H1 (cell line): ENCODE results near the gene FEM1C. TPM values are rescaled to one million over a fixed set of nuclear protein-coding genes. Genes with fewer than 3 reads are reported as not detected.

Source experiments
- CTCF ChIA-PET: fragments of 300-600 bp; sonication (Branson Sonifier 250); formaldehyde crosslinking; loops from one replicate; lab custom pipeline; 2021; ENCODE audit not compliant: partially characterized antibody; lab: Charles Lee
- POLR2A ChIA-PET: fragments of 300-600 bp; sonication (Branson Sonifier 250); formaldehyde crosslinking; loops from one replicate; lab custom pipeline; 2021; ENCODE audit warnings: inconsistent platforms; ENCODE audit not compliant: partially characterized antibody; lab: Charles Lee
- DNase-seq, 2 experiments: peaks; one replicate each; pipeline versions ENCODE4 v3.0.0 to v3.0.0-alpha.2; 2010 to 2022; ENCODE audit warnings: low spot score in 2 of 2, low read depth in 1 of 2, mixed read lengths in 1 of 2
- FAIRE-seq: peaks from 2 replicates; lab custom pipeline; 2011; peaks lifted over from hg19 to GRCh38; lab: Jason Lieb, UNC
- H2AFZ ChIP-seq: 2 replicates; pipeline ENCODE4 v1.8.1; 2012; ENCODE audit warnings: low read length, inconsistent platforms
- H2AK5ac ChIP-seq: 2 replicates; pipeline ENCODE4 v1.6.1; 2013; ENCODE audit warnings: low read depth, low read length
- H2BK120ac ChIP-seq: replicated peaks from 2 replicates; pipeline ENCODE3; 2013; ENCODE audit warnings: low read depth, low read length, inconsistent platforms
- H2BK12ac ChIP-seq: 2 replicates; pipeline ENCODE4 v1.6.1; 2013; ENCODE audit warnings: low read depth, low read length
- H2BK15ac ChIP-seq: 2 replicates; pipeline ENCODE4 v1.6.1; 2013; ENCODE audit warnings: low read length
- H2BK20ac ChIP-seq: 2 replicates; pipeline ENCODE4 v1.6.1; 2013; ENCODE audit warnings: low read length
- H2BK5ac ChIP-seq: 2 replicates; pipeline ENCODE4 v1.6.1; 2013; ENCODE audit warnings: low read depth, low read length
- H3K14ac ChIP-seq: 2 replicates; pipeline ENCODE4 v1.6.1; 2013; ENCODE audit warnings: inconsistent platforms; ENCODE audit not compliant: insufficient read length
- H3K18ac ChIP-seq: 2 replicates; pipeline ENCODE4 v1.6.1; 2013; ENCODE audit warnings: low read length; ENCODE audit errors: extremely low read depth
- H3K23ac ChIP-seq: 2 replicates; pipeline ENCODE4 v1.6.1; 2013; ENCODE audit warnings: inconsistent platforms; ENCODE audit not compliant: insufficient read length
- H3K23me2 ChIP-seq: 2 replicates; pipeline ENCODE4 v1.6.1; 2013; ENCODE audit warnings: low read depth, low read length
- H3K27ac ChIP-seq: 2 replicates; pipeline ENCODE4 v1.6.1; 2011; ENCODE audit warnings: low read depth, low read length, inconsistent platforms
- H3K27me3 ChIP-seq, 4 experiments: replicated peaks in 1 of 4; 1 replicate in 1 of 4; 2 replicates in 3 of 4; pipeline versions ENCODE4 v1.6.1 to v1.8.1; 2011 to 2013; ENCODE audit warnings: low read length in 3 of 4, mild to moderate bottlenecking in 3 of 4, inconsistent platforms in 2 of 4, mixed read lengths in 2 of 4, moderate library complexity in 1 of 4; ENCODE audit not compliant: control insufficient read depth in 3 of 4, insufficient read depth in 3 of 4; ENCODE audit errors: extremely low read depth in 1 of 4
- H3K36me3 ChIP-seq, 4 experiments: 2 replicates each; pipeline versions ENCODE4 v1.6.1 to v1.8.1; 2011 to 2013; ENCODE audit warnings: mild to moderate bottlenecking in 4 of 4, low read length in 3 of 4, moderate library complexity in 2 of 4, control low read depth in 1 of 4, inconsistent platforms in 1 of 4; ENCODE audit not compliant: insufficient read depth in 4 of 4, control insufficient read depth in 2 of 4
- H3K4ac ChIP-seq: replicated peaks from 2 replicates; pipeline ENCODE3; 2013; ENCODE audit warnings: low read length, low read depth, mixed read lengths, inconsistent platforms; ENCODE audit not compliant: insufficient read length
- H3K4me1 ChIP-seq, 4 experiments: replicated peaks in 1 of 4; 1 replicate in 1 of 4; 2 replicates in 3 of 4; pipeline versions ENCODE4 v1.6.1 to v1.8.1; 2011 to 2013; ENCODE audit warnings: low read length in 3 of 4, inconsistent platforms in 2 of 4, mixed read lengths in 1 of 4; ENCODE audit not compliant: insufficient read depth in 4 of 4, control insufficient read depth in 3 of 4
- H3K4me2 ChIP-seq, 2 experiments: 2 replicates each; pipeline versions ENCODE4 v1.6.1 to v1.8.1; 2011 to 2013; ENCODE audit warnings: low read depth in 2 of 2, low read length in 2 of 2, control low read depth in 1 of 2, inconsistent platforms in 1 of 2, mild to moderate bottlenecking in 1 of 2; ENCODE audit not compliant: insufficient read depth in 1 of 2
- H3K4me3 ChIP-seq, 4 experiments: fragments of 200-600, 300-600 bp in 1 of 4; sonication (generic), shearing (Covaris generic), sonication (Bioruptor Twin) in 1 of 4; 2 replicates each; pipeline versions ENCODE4 v1.5.1 to v1.8.1; 2011 to 2016; ENCODE audit warnings: low read length in 4 of 4, low read depth in 3 of 4, control low read depth in 2 of 4, inconsistent platforms in 2 of 4, mild to moderate bottlenecking in 2 of 4, mixed read lengths in 1 of 4, moderate library complexity in 1 of 4; ENCODE audit not compliant: insufficient read depth in 2 of 4; ENCODE audit errors: extremely low read depth in 1 of 4
- H3K56ac ChIP-seq: replicated peaks from 2 replicates; pipeline ENCODE3; 2013; ENCODE audit warnings: low read depth, mild to moderate bottlenecking, mixed read lengths, low read length, inconsistent platforms; ENCODE audit not compliant: insufficient read length
- H3K79me1 ChIP-seq: 2 replicates; pipeline ENCODE4 v1.6.1; 2013; ENCODE audit warnings: low read depth, low read length, control low read depth
- H3K79me2 ChIP-seq, 2 experiments: 2 replicates each; pipeline versions ENCODE4 v1.6.1 to v1.8.1; 2012 to 2013; ENCODE audit warnings: low read length in 2 of 2, mild to moderate bottlenecking in 2 of 2, inconsistent platforms in 1 of 2; ENCODE audit not compliant: insufficient read depth in 2 of 2, control insufficient read depth in 1 of 2
- H3K9ac ChIP-seq, 4 experiments: replicated peaks in 1 of 4; 1 replicate in 1 of 4; 2 replicates in 3 of 4; pipeline versions ENCODE4 v1.6.1 to v1.8.1; 2011 to 2013; ENCODE audit warnings: low read depth in 3 of 4, low read length in 3 of 4, control low read depth in 2 of 4, mild to moderate bottlenecking in 2 of 4, moderate library complexity in 2 of 4, inconsistent platforms in 1 of 4; ENCODE audit errors: extremely low read depth in 1 of 4
- H3K9me3 ChIP-seq, 2 experiments: 2 replicates each; pipeline versions ENCODE4 v1.6.1 to v1.8.1; 2012 to 2013; ENCODE audit warnings: mild to moderate bottlenecking in 2 of 2, moderate library complexity in 2 of 2, control low read depth in 1 of 2, inconsistent platforms in 1 of 2, low read depth in 1 of 2, low read length in 1 of 2, mixed read lengths in 1 of 2; ENCODE audit not compliant: insufficient read depth in 2 of 2
- H4K20me1 ChIP-seq, 2 experiments: replicated peaks in 1 of 2; 2 replicates each; pipeline versions ENCODE3 to v1.8.1; 2011 to 2013; ENCODE audit warnings: inconsistent platforms in 2 of 2, low read length in 2 of 2, mild to moderate bottlenecking in 1 of 2; ENCODE audit not compliant: insufficient read depth in 2 of 2, control insufficient read depth in 1 of 2
- H4K5ac ChIP-seq: 2 replicates; pipeline ENCODE4 v1.6.1; 2013; ENCODE audit warnings: low read length, low read depth, mixed read lengths, inconsistent platforms; ENCODE audit not compliant: insufficient read length
- H4K8ac ChIP-seq: 2 replicates; pipeline ENCODE4 v1.8.0; 2013; ENCODE audit warnings: mild to moderate bottlenecking, moderate library complexity, low read length, inconsistent platforms; ENCODE audit not compliant: insufficient read depth; ENCODE audit errors: extremely low read depth
- H4K91ac ChIP-seq: replicated peaks from 2 replicates; pipeline ENCODE3; 2013; ENCODE audit warnings: low read length, mixed read lengths, inconsistent platforms; ENCODE audit not compliant: insufficient read length
- BCL11A ChIP-seq, 2 experiments: IDR thresholded peaks; one replicate each; pipeline ENCODE4 v1.6.1; 2011; ENCODE audit warnings: low read depth in 2 of 2, low read length in 2 of 2, mild to moderate bottlenecking in 2 of 2
- CTBP2 ChIP-seq: IDR thresholded peaks from 2 replicates; pipeline ENCODE4 v1.7.0; 2011; ENCODE audit warnings: borderline replicate concordance, mild to moderate bottlenecking, moderate library complexity, mixed read lengths, low read length; ENCODE audit not compliant: insufficient read depth, insufficient read length
- KDM1A ChIP-seq: fragments of 200-600, 300-600 bp; sonication (generic); IDR thresholded peaks from 2 replicates; pipeline ENCODE4 v1.7.1; 2016; ENCODE audit warnings: mild to moderate bottlenecking, low read length, borderline replicate concordance
- MAX ChIP-seq: IDR thresholded peaks from 2 replicates; pipeline ENCODE4 v1.6.1; 2012; ENCODE audit warnings: inconsistent platforms
- POLR2A ChIP-seq, 2 experiments: IDR thresholded peaks; 1 replicate in 1 of 2; 2 replicates in 1 of 2; pipeline ENCODE4 v1.6.1; 2011; ENCODE audit warnings: low read depth in 2 of 2, low read length in 2 of 2, mild to moderate bottlenecking in 2 of 2; ENCODE audit errors: control extremely low read depth in 1 of 2
- RBBP5 ChIP-seq: IDR thresholded peaks from 2 replicates; pipeline ENCODE4 v1.7.1; 2012; ENCODE audit warnings: low read depth, mild to moderate bottlenecking, inconsistent platforms, low read length, moderate library complexity, borderline replicate concordance
- SIX5 ChIP-seq: IDR thresholded peaks from 2 replicates; pipeline ENCODE4 v1.6.1; 2011; ENCODE audit warnings: mild to moderate bottlenecking, low read depth, low read length
- TAF7 ChIP-seq: optimal IDR thresholded peaks from 2 replicates; pipeline ENCODE3; 2011; ENCODE audit warnings: low read depth, mild to moderate bottlenecking, inconsistent platforms, low read length, moderate library complexity, borderline replicate concordance
- TCF12 ChIP-seq: IDR thresholded peaks from 2 replicates; pipeline ENCODE4 v1.6.1; 2011; ENCODE audit warnings: low read depth, mild to moderate bottlenecking, low read length
- WGBS, 2 experiments: shearing (Covaris generic) in 1 of 2; methylation state at CpG; one replicate each; pipeline versions ENCODE4 v1.1.6 to v1.1.7; 2013 to 2015; ENCODE audit warnings: low lambda C conversion rate in 2 of 2, mixed read lengths in 2 of 2, inconsistent platforms in 1 of 2, low coverage in 1 of 2, missing lambda C conversion rate in 1 of 2; ENCODE audit not compliant: insufficient replicate concordance in 2 of 2, insufficient coverage in 1 of 2, insufficient read length in 1 of 2; ENCODE audit errors: extremely low coverage in 1 of 2, missing lambda C conversion rate in 1 of 2; 5-methylcytosine and 5-hydroxymethylcytosine counted together
- polyA plus RNA-seq, 7 experiments: library from polyadenylated mRNA; depleted of rRNA in 3 of 7; stranded (reverse) in 5 of 7; unstranded in 2 of 7; fragments of >200 nt in 5 of 7; fragments of 200-250 nt in 2 of 7; gene quantifications; 1 replicate in 5 of 7; 2 replicates in 1 of 7; 4 replicates in 1 of 7; pipeline versions ENCODE4 v1.2.1 to v1.2.3, GENCODE V29; 2011 to 2013; ENCODE audit warnings: missing spikeins in 2 of 7, mixed read lengths in 2 of 7
- total RNA-seq: library from RNA; stranded (reverse); fragmentation: NEBNext Ultra II Directional; extraction: Animal tissue kit (Norgen Biotek cat#: 25700); gene quantifications from 2 replicates; pipeline ENCODE4 v1.2.1, GENCODE V29; 2021

Gene FEM1C
- total and polyA plus RNA-seq, 2 of the 8 experiments (the other 6 are each of a cell fraction or from before 2014, with no cell fraction given): 4.4 to 17.7 TPM

GRCh38 chr5:115584501-115584900, 39.9 kb upstream of the FEM1C start:
- Histone ChIP-seq H3K4ac (no peak overlapping the region), H2BK120ac (no peak overlapping the region), H3K56ac (no peak overlapping the region), H2BK5ac (no peak overlapping the region), H3K23me2 (no peaks in the 10 kb centered on the region), H2BK20ac (no peak overlapping the region), H3K4me3 (no peak overlapping the region), H2AK5ac (no peak overlapping the region), H4K8ac (no peak overlapping the region), H3K9me3 (no peaks in the 10 kb centered on the region), H2BK15ac (no peak overlapping the region), H4K20me1 (no peaks in the 10 kb centered on the region), H3K4me2 (no peak overlapping the region), H3K27me3 (no peaks in the 10 kb centered on the region), H3K36me3 (no peaks in the 10 kb centered on the region), H3K27ac (no peak overlapping the region), H4K91ac (no peak overlapping the region), H3K79me1 (no peaks in the 10 kb centered on the region), H3K18ac (no peak overlapping the region), H3K9ac (no peak overlapping the region), H2BK12ac (no peak overlapping the region), H3K4me1 (no peaks in the 10 kb centered on the region; a peak in 1 of 7 replicates), H3K14ac (no peak overlapping the region), H3K23ac (no peak overlapping the region), H2AFZ (no peak overlapping the region), H3K79me2 (no peaks in the 10 kb centered on the region), H4K5ac (no peak overlapping the region)
- DNase-seq: no peak
- CTCF ChIA-PET: interaction anchor here (0.6 to 1.2 kb wide), 4 partner anchors 9 to 308 kb away, joined by 3 to 4 read pairs (median 3); no protein-coding TSS in a partner anchor
- TF ChIP-seq TAF7 (no peak), CTBP2 (no peak), MAX (no peak), BCL11A (IDR thresholded peaks at IDR 0.05; ENCODE audit: low read depth in 2 of 2, low read length in 2 of 2) (no peak), KDM1A (no peak), TCF12 (no peak), POLR2A (IDR thresholded peaks at IDR 0.05; ENCODE audit: control extremely low read depth in 1 of 2, low read depth in 2 of 2, low read length in 2 of 2) (no peak), SIX5 (no peak), RBBP5 (no peak)
- 73% methylated on average over 1 of the region's 1 CpG; no CpG with 5 or more reads in 1 of the 2 experiments for WGBS, 2 experiments
- POLR2A ChIA-PET: no interaction called here
- FAIRE-seq: no peak
